HepG2 (cell line): ENCODE data around the gene CFL1. TPM values are rescaled to one million over a fixed set of nuclear protein-coding genes. Genes with fewer than 3 reads are reported as not detected.

Experiments
- ARHGAP35 ChIP-seq: sonication (generic); formaldehyde crosslinking; IDR thresholded peaks from 2 replicates; pipeline ENCODE4 v1.9.0; 2022; ENCODE audit warnings: mild to moderate bottlenecking, inconsistent platforms, moderate library complexity, missing genetic modification reagents, borderline replicate concordance
- GLI4 ChIP-seq: sonication (generic); formaldehyde crosslinking; IDR thresholded peaks from 2 replicates; pipeline ENCODE4 v1.5.1; 2020; ENCODE audit warnings: missing genetic modification reagents, mild to moderate bottlenecking, moderate library complexity, borderline replicate concordance
- HDAC1 ChIP-seq: sonication (generic); formaldehyde crosslinking; IDR thresholded peaks from 2 replicates; pipeline ENCODE4 v1.5.1; 2020; ENCODE audit warnings: mild to moderate bottlenecking, missing genetic modification reagents
- HNF4A ChIP-seq: sonication (generic); formaldehyde crosslinking; IDR thresholded peaks from 2 replicates; pipeline ENCODE4 v1.4.0; 2020; ENCODE audit warnings: missing genetic modification reagents
- KAT8 ChIP-seq: IDR thresholded peaks from 2 replicates; pipeline ENCODE4 v1.6.1; 2016; ENCODE audit warnings: missing genetic modification reagents, missing compliant biosample characterization
- NFAT5 ChIP-seq: sonication (generic); formaldehyde crosslinking; IDR thresholded peaks from 2 replicates; pipeline ENCODE4 v1.4.0; 2020; ENCODE audit warnings: missing genetic modification reagents
- RBM39 ChIP-seq: fragments of 200-400 bp; formaldehyde crosslinking; IDR thresholded peaks from one replicate; pipeline ENCODE4 v1.6.1; 2018; ENCODE audit warnings: antibody characterized with exemption, mild to moderate bottlenecking, low read depth, low read length; ENCODE audit not compliant: poor library complexity, severe bottlenecking
- SIX1 ChIP-seq: sonication (generic); formaldehyde crosslinking; IDR thresholded peaks from 2 replicates; pipeline ENCODE4 v1.4.0; 2020; ENCODE audit warnings: missing genetic modification reagents, borderline replicate concordance
- SPEN ChIP-seq: sonication (generic); formaldehyde crosslinking; IDR thresholded peaks from 2 replicates; pipeline ENCODE4 v1.5.1; 2020; ENCODE audit warnings: low read depth, mild to moderate bottlenecking, missing genetic modification reagents
- TAF1 ChIP-seq: sonication (generic); formaldehyde crosslinking; IDR thresholded peaks from 2 replicates; pipeline ENCODE4 v1.4.0; 2020; ENCODE audit warnings: missing genetic modification reagents
- ZNF234 ChIP-seq: sonication (generic); formaldehyde crosslinking; conservative IDR thresholded peaks from 2 replicates; pipeline ENCODE4 v1.5.1; 2020; ENCODE audit warnings: mild to moderate bottlenecking, missing genetic modification reagents
- polyA plus RNA-seq, 8 experiments: library from polyadenylated mRNA; depleted of rRNA in 3 of 8; stranded (reverse) in 7 of 8; unstranded in 1 of 8; fragments of >200 nt; fragmentation: Illumina TruSeq in 4 of 8; extraction: Trizol in 4 of 8; gene quantifications; 2 replicates each; pipeline versions ENCODE4 v1.2.1 to v1.2.3, GENCODE V29; 2011 to 2016; ENCODE audit warnings: low read depth in 4 of 8, missing spikeins in 1 of 8, mixed read lengths in 1 of 8; ENCODE audit not compliant: insufficient read depth in 1 of 8
- total RNA-seq, 5 experiments: library from RNA; depleted of rRNA; stranded (reverse); fragments of >200 nt; fragmentation: Illumina TruSeq; extraction: Trizol; gene quantifications; 2 replicates each; pipeline ENCODE4 v1.2.3, GENCODE V29; 2016; ENCODE audit warnings: low read depth in 1 of 5
- TF ChIP-seq, protein P1 (sequence below): sonication (generic); formaldehyde crosslinking; IDR thresholded peaks from 2 replicates; pipeline ENCODE4 v1.5.1; 2020; ENCODE audit warnings: mild to moderate bottlenecking, missing genetic modification reagents, moderate library complexity
- TF ChIP-seq, protein P2 (sequence below): sonication (generic); formaldehyde crosslinking; IDR thresholded peaks from 2 replicates; pipeline ENCODE4 v1.5.1; 2020; ENCODE audit warnings: missing genetic modification reagents, mild to moderate bottlenecking, borderline replicate concordance

Gene CFL1
- total and polyA plus RNA-seq, 2 of the 13 experiments (the other 11 are each of a cell fraction or from before 2014, with no cell fraction given) = 379 to 383 TPM

- TF ChIP-seq SPEN (peak; percentile 55; the same call in 1 of the 2 replicates), SIX1 (CRISPR knock-in tag) (no peak), KAT8 (CRISPR knock-in tag) (peak; percentile 48), GLI4 (CRISPR knock-in tag) (no peak), RBM39 (peak; percentile 49), HNF4A (CRISPR knock-in tag) (no peak), HDAC1 (CRISPR knock-in tag) (peak; percentile 85), ZNF234 (CRISPR knock-in tag) (no peak), ARHGAP35 (CRISPR knock-in tag) (no peak; the same call in 1 of the 2 replicates), NFAT5 (no peak), TAF1 (CRISPR knock-in tag) (peak; percentile 42; the same call in 1 of the 2 replicates)
- TF ChIP-seq, protein P1, sequence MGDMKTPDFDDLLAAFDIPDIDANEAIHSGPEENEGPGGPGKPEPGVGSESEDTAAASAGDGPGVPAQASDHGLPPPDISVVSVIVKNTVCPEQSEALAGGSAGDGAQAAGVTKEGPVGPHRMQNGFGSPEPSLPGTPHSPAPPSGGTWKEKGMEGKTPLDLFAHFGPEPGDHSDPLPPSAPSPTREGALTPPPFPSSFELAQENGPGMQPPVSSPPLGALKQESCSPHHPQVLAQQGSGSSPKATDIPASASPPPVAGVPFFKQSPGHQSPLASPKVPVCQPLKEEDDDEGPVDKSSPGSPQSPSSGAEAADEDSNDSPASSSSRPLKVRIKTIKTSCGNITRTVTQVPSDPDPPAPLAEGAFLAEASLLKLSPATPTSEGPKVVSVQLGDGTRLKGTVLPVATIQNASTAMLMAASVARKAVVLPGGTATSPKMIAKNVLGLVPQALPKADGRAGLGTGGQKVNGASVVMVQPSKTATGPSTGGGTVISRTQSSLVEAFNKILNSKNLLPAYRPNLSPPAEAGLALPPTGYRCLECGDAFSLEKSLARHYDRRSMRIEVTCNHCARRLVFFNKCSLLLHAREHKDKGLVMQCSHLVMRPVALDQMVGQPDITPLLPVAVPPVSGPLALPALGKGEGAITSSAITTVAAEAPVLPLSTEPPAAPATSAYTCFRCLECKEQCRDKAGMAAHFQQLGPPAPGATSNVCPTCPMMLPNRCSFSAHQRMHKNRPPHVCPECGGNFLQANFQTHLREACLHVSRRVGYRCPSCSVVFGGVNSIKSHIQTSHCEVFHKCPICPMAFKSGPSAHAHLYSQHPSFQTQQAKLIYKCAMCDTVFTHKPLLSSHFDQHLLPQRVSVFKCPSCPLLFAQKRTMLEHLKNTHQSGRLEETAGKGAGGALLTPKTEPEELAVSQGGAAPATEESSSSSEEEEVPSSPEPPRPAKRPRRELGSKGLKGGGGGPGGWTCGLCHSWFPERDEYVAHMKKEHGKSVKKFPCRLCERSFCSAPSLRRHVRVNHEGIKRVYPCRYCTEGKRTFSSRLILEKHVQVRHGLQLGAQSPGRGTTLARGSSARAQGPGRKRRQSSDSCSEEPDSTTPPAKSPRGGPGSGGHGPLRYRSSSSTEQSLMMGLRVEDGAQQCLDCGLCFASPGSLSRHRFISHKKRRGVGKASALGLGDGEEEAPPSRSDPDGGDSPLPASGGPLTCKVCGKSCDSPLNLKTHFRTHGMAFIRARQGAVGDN (CRISPR knock-in tag) = peak; percentile 82
- TF ChIP-seq, protein P2, sequence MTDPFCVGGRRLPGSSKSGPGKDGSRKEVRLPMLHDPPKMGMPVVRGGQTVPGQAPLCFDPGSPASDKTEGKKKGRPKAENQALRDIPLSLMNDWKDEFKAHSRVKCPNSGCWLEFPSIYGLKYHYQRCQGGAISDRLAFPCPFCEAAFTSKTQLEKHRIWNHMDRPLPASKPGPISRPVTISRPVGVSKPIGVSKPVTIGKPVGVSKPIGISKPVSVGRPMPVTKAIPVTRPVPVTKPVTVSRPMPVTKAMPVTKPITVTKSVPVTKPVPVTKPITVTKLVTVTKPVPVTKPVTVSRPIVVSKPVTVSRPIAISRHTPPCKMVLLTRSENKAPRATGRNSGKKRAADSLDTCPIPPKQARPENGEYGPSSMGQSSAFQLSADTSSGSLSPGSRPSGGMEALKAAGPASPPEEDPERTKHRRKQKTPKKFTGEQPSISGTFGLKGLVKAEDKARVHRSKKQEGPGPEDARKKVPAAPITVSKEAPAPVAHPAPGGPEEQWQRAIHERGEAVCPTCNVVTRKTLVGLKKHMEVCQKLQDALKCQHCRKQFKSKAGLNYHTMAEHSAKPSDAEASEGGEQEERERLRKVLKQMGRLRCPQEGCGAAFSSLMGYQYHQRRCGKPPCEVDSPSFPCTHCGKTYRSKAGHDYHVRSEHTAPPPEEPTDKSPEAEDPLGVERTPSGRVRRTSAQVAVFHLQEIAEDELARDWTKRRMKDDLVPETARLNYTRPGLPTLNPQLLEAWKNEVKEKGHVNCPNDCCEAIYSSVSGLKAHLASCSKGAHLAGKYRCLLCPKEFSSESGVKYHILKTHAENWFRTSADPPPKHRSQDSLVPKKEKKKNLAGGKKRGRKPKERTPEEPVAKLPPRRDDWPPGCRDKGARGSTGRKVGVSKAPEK (CRISPR knock-in tag) = no peak
Observed at GRCh38 chr11:65873318-65874156, 15.6 kb upstream of the CFL1 start (continued).
